Measurements from ENCODE around the gene ENDOU.

- TF ChIP-seq CTCF (conservative IDR thresholded peaks at IDR 0.05; ENCODE audit: low read depth, low read length) (no peak), EZH2phosphoT487 (IDR thresholded peaks at IDR 0.05; ENCODE audit: borderline replicate concordance, low read length) (no peak)
Observed at GRCh38 chr12:47721431-47721973, 3.8 kb downstream of the ENDOU start.

Data from PC-3 (cell line).